Chondrocyte (in vitro differentiated cells): ENCODE results near the gene ABCC3. TPM values are rescaled to one million over a fixed set of nuclear protein-coding genes. Genes with fewer than 3 reads are reported as not detected.
"Not testable (repeated sequence)": the region's sequence is repeated elsewhere in the genome, so short reads cannot be mapped to it uniquely, and the experiment has no call there.

Source experiments
- DNase-seq: peaks from one replicate; pipeline ENCODE4 v3.0.0; 2021; ENCODE audit warnings: mixed read lengths, low spot score
- H3K27ac Mint-ChIP-seq: one replicate; pipeline ENCODE4 v1.8.0; 2021; ENCODE audit warnings: mild to moderate bottlenecking, moderate library complexity, mixed read lengths; ENCODE audit not compliant: unreplicated experiment
- H3K27me3 Mint-ChIP-seq: 2 replicates; pipeline ENCODE4 v1.8.0; 2021; ENCODE audit warnings: low read depth, mixed read lengths
- H3K36me3 Mint-ChIP-seq: 2 replicates; pipeline ENCODE4 v1.8.0; 2021; ENCODE audit warnings: low read depth, mixed read lengths
- H3K4me1 Mint-ChIP-seq: 2 replicates; pipeline ENCODE4 v1.8.0; 2021; ENCODE audit warnings: low read depth, mild to moderate bottlenecking, mixed read lengths
- H3K4me3 Mint-ChIP-seq: one replicate; pipeline ENCODE4 v1.8.0; 2021; ENCODE audit warnings: mild to moderate bottlenecking, moderate library complexity, mixed read lengths; ENCODE audit not compliant: unreplicated experiment
- H3K9me3 Mint-ChIP-seq: 2 replicates; pipeline ENCODE4 v1.8.0; 2021; ENCODE audit warnings: low read depth, mixed read lengths
- CTCF ChIP-seq: fragments of 200-600 bp; sonication (generic); IDR thresholded peaks from 2 replicates; pipeline ENCODE4 v1.5.0; 2021; ENCODE audit warnings: antibody characterized with exemption, mild to moderate bottlenecking, moderate library complexity
- total RNA-seq: library from RNA; stranded (reverse); gene quantifications from 3 replicates; pipeline ENCODE4 v1.2.1, GENCODE V29; 2021

The ABCC3 gene
- total RNA-seq, 1 donor from 2014 or later: 2.8 TPM

- Mint-ChIP-seq H3K36me3 (peaks cover 20% of the 10 kb centered on the region), H3K9me3 (no peaks in the 10 kb centered on the region), H3K27me3 (no peaks in the 10 kb centered on the region), H3K4me1 (peaks cover 40% of the 10 kb centered on the region), H3K4me3 (no peak overlapping the region), H3K27ac (no peak overlapping the region)
- no peak for DNase-seq
- TF ChIP-seq CTCF: no peak
Observed at GRCh38 chr17:50703162-50703561, 68.5 kb downstream of the ABCC3 start.

- H3K4me3 Mint-ChIP-seq: peak within 1 kb of the TSS; percentile 92
- peak; percentile 95 for DNase-seq
- H3K27me3 Mint-ChIP-seq: no peaks in the 10 kb centered on the region
- peaks cover 45% of the 10 kb centered on the region for H3K4me1 Mint-ChIP-seq
- no peak for TF ChIP-seq CTCF
- peaks cover 9% of the 10 kb centered on the region for H3K36me3 Mint-ChIP-seq
- H3K27ac Mint-ChIP-seq: peak within 1 kb of the TSS; percentile 99
- H3K9me3 Mint-ChIP-seq: no peaks in the 10 kb centered on the region
Observed at GRCh38 chr17:50707289-50708049, 72.8 kb downstream of the ABCC3 start, which contains the start of gene ANKRD40. Gene ANKRD40, minus strand, starts transcription at chr17:50707914. Its CDS starts 260 bp downstream, at chr17:50707654.

- H3K4me1 Mint-ChIP-seq: peaks cover 42% of the 10 kb centered on the region
- peak overlapping the region; percentile 95 for H3K27ac Mint-ChIP-seq
- H3K4me3 Mint-ChIP-seq: peak overlapping the region; percentile 92
- H3K9me3 Mint-ChIP-seq: no peaks in the 10 kb centered on the region
- no peak for DNase-seq
- H3K36me3 Mint-ChIP-seq: peaks cover 8% of the 10 kb centered on the region
- H3K27me3 Mint-ChIP-seq: no peaks in the 10 kb centered on the region
- peak; percentile 50 for TF ChIP-seq CTCF
Observed at GRCh38 chr17:50708050-50709000, 73.6 kb downstream of the ABCC3 start.

- H3K27me3 Mint-ChIP-seq, H3K36me3 Mint-ChIP-seq, DNase-seq, H3K9me3 Mint-ChIP-seq: not testable (repeated sequence)
- Mint-ChIP-seq H3K27ac (peak overlapping the region; percentile 95), H3K4me1 (peaks cover 34% of the 10 kb centered on the region), H3K4me3 (peak overlapping the region; percentile 92)
Observed at GRCh38 chr17:50709053-50709452, 74.4 kb downstream of the ABCC3 start.

GRCh38 chr17:50710025-50710424, 75.3 kb downstream of the ABCC3 start:
- H3K36me3 Mint-ChIP-seq: peaks cover 1% of the 10 kb centered on the region

More at GRCh38 chr17:50710025-50710424, 75.3 kb downstream of the ABCC3 start:
- no peak overlapping the region for H3K4me3 Mint-ChIP-seq
- TF ChIP-seq CTCF: no peak
- no peaks in the 10 kb centered on the region for H3K9me3 Mint-ChIP-seq
- no peak for DNase-seq
- no peak overlapping the region for H3K27ac Mint-ChIP-seq
- no peaks in the 10 kb centered on the region for H3K27me3 Mint-ChIP-seq
- peaks cover 34% of the 10 kb centered on the region for H3K4me1 Mint-ChIP-seq
